K562 treated with DMSO at 1 percent for 4 hours (cell line): ENCODE data around the gene CLDN8. TPM values are rescaled to one million over a fixed set of nuclear protein-coding genes. Genes with fewer than 3 reads are reported as not detected.

Source experiments
- total RNA-seq: library from RNA; unstranded; fragments of 300-600 nt; gene quantifications from 2 replicates; pipeline ENCODE4 v1.2.3, GENCODE V29; 2022; ENCODE audit not compliant: insufficient read depth

Gene CLDN8
- not detected in 2 replicates for total RNA-seq

DNA sequence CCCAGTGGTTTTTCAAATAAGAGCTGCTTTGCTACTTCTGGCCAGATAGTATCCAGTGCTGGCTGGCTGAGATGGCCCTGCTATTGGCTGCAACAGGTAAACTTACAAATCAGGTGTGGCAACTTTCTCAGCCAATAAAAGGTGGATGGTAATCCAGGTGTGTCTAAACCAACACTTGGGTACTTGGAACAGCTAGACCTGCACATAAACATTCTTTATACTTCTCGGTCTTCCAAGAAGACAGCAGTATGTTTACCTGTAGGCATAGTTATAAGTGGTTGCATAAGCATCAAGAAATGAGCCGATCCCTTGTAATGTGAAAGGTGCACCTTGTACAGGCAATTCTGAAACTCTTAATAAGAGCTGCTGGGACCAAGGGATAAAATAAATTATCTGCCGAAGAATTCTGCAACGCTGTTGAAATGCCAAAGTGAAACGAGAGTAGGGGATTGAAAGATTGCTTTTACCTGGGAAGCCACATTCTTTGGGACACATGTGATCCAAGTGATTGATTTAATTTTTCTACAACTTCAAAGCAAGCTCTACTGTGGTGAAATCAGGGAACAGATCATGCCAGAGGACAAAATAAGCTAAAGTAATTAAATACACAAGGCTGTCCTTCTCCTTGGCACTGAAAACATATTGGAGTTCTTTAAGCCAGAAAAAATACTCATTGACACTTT lies at the start of gene CLDN8:
Gene CLDN8, minus strand, starts transcription at position 57 of the 683 bp plus-strand sequence. CDS start 172 bp downstream, outside the sequence.

DNA sequence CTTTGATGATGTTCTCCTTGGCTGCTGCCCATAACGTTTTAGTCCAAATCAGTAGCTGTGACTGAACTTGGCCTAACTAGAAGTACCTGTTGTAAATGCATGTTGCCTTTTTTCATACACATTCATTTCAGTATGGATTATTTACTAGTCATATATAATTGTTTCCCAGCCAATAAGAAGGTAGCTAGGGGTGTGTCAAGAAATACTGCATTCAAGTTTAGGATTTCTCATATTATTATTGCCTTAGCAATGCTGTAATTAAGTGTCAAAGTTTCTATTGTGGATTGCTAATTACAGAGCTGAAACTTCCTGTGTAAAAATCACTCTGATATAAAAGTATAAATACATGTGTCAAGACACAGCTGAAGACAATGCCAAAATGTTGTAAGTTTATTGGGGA lies 49.2 kb downstream of the CLDN8 start, which contains the start of gene CLDN17:
Gene CLDN17, minus strand, starts transcription at position 101 of the 400 bp plus-strand sequence. CDS start 188 bp downstream, outside the sequence.

Other genes with a start within 250 kb of the CLDN8 start
- gene CLDN17, start 49.3 kb downstream of the CLDN8 start, total RNA-seq = not detected in 2 replicates
- not detected in 2 replicates for gene KRTAP24-1, start 66.9 kb upstream of the CLDN8 start, total RNA-seq
- gene KRTAP25-1, start 73.4 kb upstream of the CLDN8 start, total RNA-seq = not detected in 2 replicates
- gene KRTAP26-1, start 104.2 kb upstream of the CLDN8 start, total RNA-seq = not detected in 2 replicates
- not detected in 2 replicates for gene KRTAP27-1, start 121.6 kb upstream of the CLDN8 start, total RNA-seq
- gene KRTAP23-1, start 132.5 kb upstream of the CLDN8 start, total RNA-seq = not detected in 2 replicates
- not detected in 2 replicates for gene KRTAP13-2, start 156.2 kb upstream of the CLDN8 start, total RNA-seq
- gene KRTAP13-1, start 179.9 kb upstream of the CLDN8 start, total RNA-seq = not detected in 2 replicates
- not detected in 2 replicates for gene KRTAP13-3, start 209.8 kb upstream of the CLDN8 start, total RNA-seq
- gene KRTAP13-4, start 214.1 kb upstream of the CLDN8 start, total RNA-seq = not detected in 2 replicates
- not detected in 2 replicates for gene KRTAP15-1, start 224.2 kb upstream of the CLDN8 start, total RNA-seq